ENCODE results near the gene DUSP12. TPM values are rescaled to one million over a fixed set of nuclear protein-coding genes. Genes with fewer than 3 reads are reported as not detected.
"Not testable (repeated sequence)": the region's sequence is repeated elsewhere in the genome, so short reads cannot be mapped to it uniquely, and the experiment has no call there.

Gene DUSP12
- total RNA-seq, 4 donors from 2014 or later = 10.2 to 24.5 (median 18.8) TPM

DNA sequence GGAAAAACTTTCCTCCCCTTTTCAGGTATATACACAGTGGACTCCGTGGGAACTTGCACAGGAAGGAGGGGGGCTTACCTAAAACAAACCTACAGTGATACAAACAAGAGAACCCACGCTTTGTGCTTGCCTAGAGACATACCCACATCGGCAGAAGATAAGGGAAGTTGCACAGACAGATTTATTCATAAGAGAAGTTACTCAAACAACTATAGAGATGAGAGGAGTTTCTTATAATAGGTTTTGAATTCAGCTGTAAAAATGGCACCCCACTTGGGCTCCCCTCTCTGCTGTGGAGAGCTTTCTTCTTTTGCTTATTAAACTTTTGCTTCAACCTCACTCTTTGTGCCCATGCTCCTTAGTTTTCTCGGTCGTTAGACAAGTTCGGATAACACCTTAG, 1.8 kb upstream of the DUSP12 start:
- H3K4me3 ChIP-seq (ENCODE audit: low read depth, poor library complexity, severe bottlenecking) = no peak overlapping the region
- 62 to 63% methylated on average over 6 of the region's 6 CpGs for WGBS, 2 donors
- DNase-seq (ENCODE audit: low spot score in 2 of 2) = no peak
- no peak for TF ChIP-seq POLR2A (IDR thresholded peaks at IDR 0.05)
- TF ChIP-seq, protein P1, sequence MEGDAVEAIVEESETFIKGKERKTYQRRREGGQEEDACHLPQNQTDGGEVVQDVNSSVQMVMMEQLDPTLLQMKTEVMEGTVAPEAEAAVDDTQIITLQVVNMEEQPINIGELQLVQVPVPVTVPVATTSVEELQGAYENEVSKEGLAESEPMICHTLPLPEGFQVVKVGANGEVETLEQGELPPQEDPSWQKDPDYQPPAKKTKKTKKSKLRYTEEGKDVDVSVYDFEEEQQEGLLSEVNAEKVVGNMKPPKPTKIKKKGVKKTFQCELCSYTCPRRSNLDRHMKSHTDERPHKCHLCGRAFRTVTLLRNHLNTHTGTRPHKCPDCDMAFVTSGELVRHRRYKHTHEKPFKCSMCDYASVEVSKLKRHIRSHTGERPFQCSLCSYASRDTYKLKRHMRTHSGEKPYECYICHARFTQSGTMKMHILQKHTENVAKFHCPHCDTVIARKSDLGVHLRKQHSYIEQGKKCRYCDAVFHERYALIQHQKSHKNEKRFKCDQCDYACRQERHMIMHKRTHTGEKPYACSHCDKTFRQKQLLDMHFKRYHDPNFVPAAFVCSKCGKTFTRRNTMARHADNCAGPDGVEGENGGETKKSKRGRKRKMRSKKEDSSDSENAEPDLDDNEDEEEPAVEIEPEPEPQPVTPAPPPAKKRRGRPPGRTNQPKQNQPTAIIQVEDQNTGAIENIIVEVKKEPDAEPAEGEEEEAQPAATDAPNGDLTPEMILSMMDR (IDR thresholded peaks at IDR 0.05) = no peak
- intact Hi-C loops (cut with DNase I; ENCODE audit: low total_unique reads) = no loop called here

DNA sequence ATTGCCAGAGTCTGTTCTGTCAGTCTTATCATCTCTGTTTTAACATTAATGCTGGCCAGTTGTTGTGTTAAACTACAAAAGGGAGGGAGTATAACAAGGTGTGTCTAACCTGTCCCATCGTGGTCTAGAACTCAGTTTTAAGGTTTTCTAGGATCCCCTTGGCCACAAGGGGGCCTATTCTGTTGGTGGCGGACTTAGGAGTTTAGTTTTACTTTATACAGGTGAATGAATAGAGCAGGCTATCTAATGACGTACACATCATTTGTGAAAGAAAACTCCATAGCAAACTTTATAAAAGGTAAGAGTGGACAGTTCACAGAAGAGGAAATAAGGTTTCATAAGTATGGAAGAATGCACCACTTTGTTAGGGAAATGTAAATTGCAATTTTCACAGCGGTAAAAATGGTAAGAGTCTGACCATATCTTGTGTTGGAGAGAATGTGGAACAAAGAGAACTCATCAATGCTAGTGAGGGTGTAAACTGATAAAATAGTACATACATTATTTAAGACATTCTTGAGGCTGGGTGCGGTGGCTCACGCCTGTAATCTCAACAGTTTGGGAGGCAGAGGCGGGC, 14.0 kb downstream of the DUSP12 start:
- H3K4me3 ChIP-seq (ENCODE audit: low read depth, poor library complexity, severe bottlenecking) = no peak overlapping the region
- whole genome bisulfite sequencing, 2 donors = 80 to 86% methylated on average over 7 of the region's 7 CpGs
- no peak for DNase-seq (ENCODE audit: low spot score in 2 of 2)
- TF ChIP-seq, protein P1 (IDR thresholded peaks at IDR 0.05) = no peak
- TF ChIP-seq POLR2A (IDR thresholded peaks at IDR 0.05) = no peak
- intact Hi-C loops (cut with DNase I; ENCODE audit: low total_unique reads) = no loop called here

DNA sequence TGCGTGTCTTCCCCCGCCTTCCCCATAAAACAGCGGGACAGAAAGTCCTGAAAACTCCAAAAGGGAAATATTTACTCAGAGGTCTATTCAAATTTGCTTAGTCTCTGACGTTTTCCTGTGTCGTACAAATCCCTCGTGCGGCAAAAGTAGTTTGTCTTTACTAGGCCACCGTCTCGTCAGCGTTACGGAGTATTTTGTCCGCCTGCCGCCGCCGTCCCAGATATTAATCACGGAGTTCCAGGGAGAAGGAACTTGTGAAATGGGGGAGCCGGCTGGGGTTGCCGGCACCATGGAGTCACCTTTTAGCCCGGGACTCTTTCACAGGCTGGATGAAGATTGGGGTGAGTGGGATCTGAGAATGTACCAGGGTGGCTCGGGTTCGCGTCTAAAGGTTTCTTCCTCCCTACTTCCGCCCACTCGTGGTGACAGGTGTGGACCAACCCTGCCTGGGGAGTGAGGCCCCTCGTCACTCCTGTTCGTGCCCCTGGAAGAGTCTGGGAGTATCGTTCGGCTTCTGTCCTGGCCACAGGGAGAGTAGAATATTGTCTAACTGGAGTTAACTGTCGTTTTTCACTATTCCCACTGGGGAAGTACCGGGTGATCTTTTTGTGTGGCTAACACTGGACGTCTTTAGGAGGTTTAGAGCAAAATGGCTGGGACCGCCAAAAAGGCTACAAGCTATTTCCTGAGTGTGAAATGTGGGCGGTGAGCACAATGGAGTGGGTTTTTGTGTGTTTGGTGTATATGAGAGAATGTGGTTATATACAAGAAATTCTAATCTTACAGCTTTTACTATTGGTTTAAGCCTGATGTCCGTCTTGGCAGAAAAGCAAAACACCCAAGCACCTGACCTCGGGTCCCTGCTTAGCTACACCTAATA, 16.8 kb downstream of the DUSP12 start, which contains the start of gene ATF6:
Gene ATF6, plus strand, starts transcription at position 219 of the 880 bp plus-strand sequence. Its CDS starts 41 bp downstream, at position 260.
- intact Hi-C loops (cut with DNase I; ENCODE audit: low total_unique reads) = no loop called here

DNA sequence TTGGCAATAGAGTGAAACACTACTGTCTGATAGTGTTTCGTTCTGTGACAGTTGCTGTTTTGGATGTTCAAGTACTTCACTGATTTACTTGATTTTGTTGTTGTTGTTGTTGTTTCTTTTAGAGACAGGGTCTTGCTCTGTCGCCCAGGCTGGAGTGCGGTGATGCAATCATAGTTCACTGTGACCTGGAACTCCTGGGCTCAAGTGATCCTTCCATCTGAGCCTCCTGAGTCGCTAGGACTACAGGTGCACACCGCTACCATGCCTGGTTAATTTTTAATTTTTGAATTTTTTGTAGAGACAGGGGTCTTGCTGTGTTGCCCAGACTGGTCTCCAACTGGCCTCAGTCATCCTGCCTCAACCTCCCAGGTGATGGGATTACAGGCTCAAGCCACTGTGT, 18.9 kb downstream of the DUSP12 start:
- 96 to 97% methylated on average over 5 of the region's 5 CpGs for WGBS, 2 donors
- intact Hi-C loops (cut with DNase I; ENCODE audit: low total_unique reads) = no loop called here
- no peak for TF ChIP-seq POLR2A (IDR thresholded peaks at IDR 0.05)
- TF ChIP-seq, protein P1 (IDR thresholded peaks at IDR 0.05) = no peak

More for the DNA sequence above, 16.8 kb downstream of the DUSP12 start, which contains the start of gene ATF6:
- peak; percentile 93 to 98 for DNase-seq (ENCODE audit: low spot score in 2 of 2)
- peak within 1 kb of the TSS; percentile 79 for H3K4me3 ChIP-seq (ENCODE audit: low read depth, poor library complexity, severe bottlenecking)
- WGBS, 2 donors = 0 to 1% methylated on average over 35 of the region's 35 CpGs
- peak in 1 of 2 donors; percentile 22 for TF ChIP-seq POLR2A (IDR thresholded peaks at IDR 0.05)
- TF ChIP-seq, protein P1 (IDR thresholded peaks at IDR 0.05) = no peak

DNA sequence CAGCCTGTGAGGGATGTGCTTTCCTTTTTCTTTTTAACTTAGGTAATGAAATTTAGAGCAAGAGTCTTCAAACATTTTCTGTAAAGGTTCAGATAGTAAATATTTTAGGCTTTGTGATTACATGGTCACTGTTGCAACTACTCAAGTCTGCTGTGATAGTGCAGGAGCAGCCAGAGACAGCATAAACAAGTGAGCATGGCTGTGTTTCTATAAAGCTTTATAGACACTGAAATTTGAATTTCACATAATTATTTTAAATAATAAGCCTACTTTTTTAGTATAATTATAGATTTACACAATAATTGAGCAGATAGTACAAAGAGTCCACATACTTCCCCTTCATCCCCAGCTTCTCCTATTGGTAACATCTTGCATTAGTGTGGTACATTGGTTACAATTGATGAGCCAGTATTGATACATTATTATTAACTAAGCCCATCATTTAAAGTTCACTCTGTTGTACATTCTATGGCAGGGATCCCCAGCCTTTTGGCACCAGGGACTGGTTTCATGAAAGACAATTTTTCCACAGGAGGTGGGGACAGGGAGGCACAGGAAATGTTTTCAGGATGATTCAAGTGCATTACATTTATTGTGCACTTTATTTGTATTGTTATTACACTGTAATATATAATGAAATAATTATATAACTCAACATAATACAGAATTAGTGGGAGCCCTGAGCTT, 19.5 kb downstream of the DUSP12 start:
- TF ChIP-seq, protein P1 (IDR thresholded peaks at IDR 0.05) = no peak
- intact Hi-C loops (cut with DNase I; ENCODE audit: low total_unique reads) = no loop called here
- no peak for DNase-seq (ENCODE audit: low spot score in 2 of 2)
- H3K4me3 ChIP-seq (ENCODE audit: low read depth, poor library complexity, severe bottlenecking) = no peak overlapping the region

More for the DNA sequence above, 18.9 kb downstream of the DUSP12 start:
- no peak overlapping the region for H3K4me3 ChIP-seq (ENCODE audit: low read depth, poor library complexity, severe bottlenecking)
- DNase-seq (ENCODE audit: low spot score in 2 of 2) = no peak

DNA sequence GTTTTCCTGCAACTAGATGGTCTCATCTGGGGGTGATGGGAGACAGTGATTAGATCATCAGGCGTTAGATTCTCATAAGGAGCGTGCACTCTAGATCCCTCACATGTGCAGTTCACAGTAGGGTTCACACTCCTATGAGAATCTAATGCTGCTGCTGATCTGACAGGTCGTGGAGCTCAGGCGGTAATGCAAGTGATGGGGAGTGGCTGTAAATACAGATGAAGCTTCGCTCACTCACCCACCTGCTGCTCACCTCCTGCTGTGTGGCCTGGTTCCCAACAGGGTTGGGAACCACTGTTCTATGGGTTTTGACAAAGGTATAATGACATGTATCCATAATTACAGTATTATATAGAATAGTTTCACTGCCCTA, 20.1 kb downstream of the DUSP12 start:
- intact Hi-C loops (cut with DNase I; ENCODE audit: low total_unique reads); DNase-seq (ENCODE audit: low spot score in 2 of 2); H3K4me3 ChIP-seq (ENCODE audit: low read depth, poor library complexity, severe bottlenecking): not testable (repeated sequence)
- 87 to 90% methylated on average over 5 of the region's 5 CpGs for WGBS, 2 donors
